Measurements from ENCODE around the gene MYCT1.
"Not testable (repeated sequence)": the region's sequence is repeated elsewhere in the genome, so short reads cannot be mapped to it uniquely, and the experiment has no call there.

Gene MYCT1, protein sequence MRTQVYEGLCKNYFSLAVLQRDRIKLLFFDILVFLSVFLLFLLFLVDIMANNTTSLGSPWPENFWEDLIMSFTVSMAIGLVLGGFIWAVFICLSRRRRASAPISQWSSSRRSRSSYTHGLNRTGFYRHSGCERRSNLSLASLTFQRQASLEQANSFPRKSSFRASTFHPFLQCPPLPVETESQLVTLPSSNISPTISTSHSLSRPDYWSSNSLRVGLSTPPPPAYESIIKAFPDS

GRCh38 chr6:152697634-152698033 is at the start of gene MYCT1:
Gene MYCT1 (plus strand): TSS chr6:152697897. CDS start chr6:152697903, 6 bp downstream.
- in situ Hi-C loops (cut with MboI; ENCODE audit: low pct_unique_long_range_greater_than_20kb, low sequenced_read_pairs) = no loop called here
- DNase-seq = no peak

DNA sequence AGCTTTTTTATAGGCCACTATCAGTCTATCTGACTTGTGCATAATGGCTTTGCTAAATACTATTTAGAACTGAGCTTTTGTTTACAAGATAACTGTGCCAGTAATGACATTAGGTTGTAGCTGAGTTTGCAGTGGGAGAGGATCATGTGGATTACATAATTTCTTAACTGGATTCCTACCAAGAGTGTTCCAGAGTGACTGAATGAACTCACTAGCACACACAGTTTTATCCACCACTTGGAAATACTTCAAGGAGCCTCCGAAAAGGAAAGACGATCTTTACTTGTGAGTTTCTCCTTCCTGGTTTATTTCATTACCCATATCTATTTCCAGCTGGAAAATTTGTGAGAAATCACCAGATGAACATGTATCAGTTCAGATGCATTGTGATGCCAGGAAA is 49.6 kb upstream of the MYCT1 start:
- in situ Hi-C loops (cut with MboI; ENCODE audit: low pct_unique_long_range_greater_than_20kb, low sequenced_read_pairs) = no loop called here
- DNase-seq = no peak

DNA sequence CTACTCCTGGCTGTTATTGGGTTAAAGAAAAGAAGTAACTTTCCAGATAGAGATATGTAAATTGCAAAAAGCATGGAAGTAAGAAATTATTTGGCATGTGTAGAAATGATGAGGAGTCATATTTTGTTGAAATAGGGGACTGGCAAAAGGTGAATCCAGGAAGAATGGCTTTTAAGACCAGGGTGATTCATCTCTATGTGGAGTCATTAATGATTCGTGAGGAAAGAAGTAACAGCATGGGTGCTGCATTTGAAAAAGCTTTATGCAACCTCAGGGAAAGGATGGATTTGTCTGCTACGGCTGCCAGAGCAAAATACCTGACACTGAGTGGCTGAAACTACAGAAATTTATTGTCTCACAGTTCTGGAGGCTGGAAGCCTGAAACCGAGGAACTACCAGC is 45.7 kb upstream of the MYCT1 start:
- in situ Hi-C loops (cut with MboI; ENCODE audit: low pct_unique_long_range_greater_than_20kb, low sequenced_read_pairs) = no loop called here
- no peak for DNase-seq

GRCh38 chr6:152661776-152662175 is 35.9 kb upstream of the MYCT1 start:
- no peak for DNase-seq
- in situ Hi-C loops (cut with MboI; ENCODE audit: low pct_unique_long_range_greater_than_20kb, low sequenced_read_pairs) = no loop called here

DNA sequence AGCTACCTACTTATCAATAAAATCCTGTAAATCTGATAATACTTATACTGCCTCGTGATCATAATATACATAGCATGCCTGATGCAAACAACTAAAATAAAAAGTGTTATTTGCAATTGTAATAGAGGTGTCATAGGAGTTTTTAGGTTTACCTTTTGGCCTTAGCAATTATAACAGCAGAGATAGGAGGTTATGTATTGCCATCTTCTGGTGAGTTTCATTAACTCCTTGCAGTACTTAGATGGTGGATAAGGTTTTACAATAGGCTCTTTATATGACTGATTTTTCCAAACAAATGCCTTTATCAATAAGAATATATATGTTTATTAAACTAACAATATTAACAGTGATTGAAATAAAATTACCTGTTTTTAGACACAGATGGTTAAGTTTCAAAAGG is 27.8 kb upstream of the MYCT1 start:
- in situ Hi-C loops (cut with MboI; ENCODE audit: low pct_unique_long_range_greater_than_20kb, low sequenced_read_pairs) = no loop called here
- DNase-seq = peak; percentile 16

DNA sequence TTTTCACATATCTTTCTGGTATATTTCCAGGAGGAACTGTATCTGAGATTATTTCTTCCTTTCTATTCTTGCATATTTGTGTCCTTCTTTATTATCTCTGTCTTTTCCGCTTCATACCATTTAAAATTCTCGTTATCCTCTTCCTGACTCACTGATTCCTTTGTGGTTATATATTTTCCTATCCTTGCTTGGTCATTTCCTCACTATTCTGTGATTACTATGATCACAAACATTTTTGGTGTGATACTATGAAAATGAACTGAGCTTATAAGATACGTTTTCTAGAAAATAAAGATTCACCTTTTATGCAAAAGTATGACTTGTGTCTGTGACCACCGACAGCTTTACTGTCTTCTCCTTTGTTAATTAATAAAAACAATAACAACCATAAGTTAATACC is 26.5 kb upstream of the MYCT1 start:
- in situ Hi-C loops (cut with MboI; ENCODE audit: low pct_unique_long_range_greater_than_20kb, low sequenced_read_pairs) = no loop called here
- no peak for DNase-seq

- in situ Hi-C loops (cut with MboI; ENCODE audit: low pct_unique_long_range_greater_than_20kb, low sequenced_read_pairs) = no loop called here
- DNase-seq = no peak
Measured at GRCh38 chr6:152673236-152673635, 24.5 kb upstream of the MYCT1 start.

GRCh38 chr6:152680151-152680550 is 17.5 kb upstream of the MYCT1 start:
- in situ Hi-C loops (cut with MboI; ENCODE audit: low pct_unique_long_range_greater_than_20kb, low sequenced_read_pairs) = no loop called here
- DNase-seq = no peak

GRCh38 chr6:152680879-152681517 is 16.7 kb upstream of the MYCT1 start:
- DNase-seq = no peak
- in situ Hi-C loops (cut with MboI; ENCODE audit: low pct_unique_long_range_greater_than_20kb, low sequenced_read_pairs) = no loop called here

- in situ Hi-C loops (cut with MboI; ENCODE audit: low pct_unique_long_range_greater_than_20kb, low sequenced_read_pairs) = no loop called here
- DNase-seq = no peak
Measured at GRCh38 chr6:152682141-152682540, 15.6 kb upstream of the MYCT1 start.

DNA sequence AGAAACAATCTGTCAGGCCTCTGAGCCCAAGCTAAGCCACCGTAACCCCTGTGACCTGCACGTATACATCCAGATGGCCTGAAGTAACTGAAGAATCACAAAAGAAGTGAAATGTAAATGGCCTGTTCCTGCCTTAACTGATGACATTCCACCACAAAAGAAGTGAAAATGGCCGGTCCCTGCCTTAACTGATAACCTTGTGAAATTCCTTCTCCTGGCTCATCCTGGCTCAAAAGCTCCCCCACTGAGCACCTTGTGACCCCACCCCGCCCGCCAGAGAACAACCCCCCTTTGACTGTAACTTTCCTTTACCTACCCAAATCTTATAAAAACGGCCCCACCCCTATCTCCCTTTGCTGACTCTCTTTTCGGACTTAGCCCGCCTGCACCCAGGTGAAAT is 14.8 kb upstream of the MYCT1 start:
- in situ Hi-C loops (cut with MboI; ENCODE audit: low pct_unique_long_range_greater_than_20kb, low sequenced_read_pairs); DNase-seq: not testable (repeated sequence)

DNA sequence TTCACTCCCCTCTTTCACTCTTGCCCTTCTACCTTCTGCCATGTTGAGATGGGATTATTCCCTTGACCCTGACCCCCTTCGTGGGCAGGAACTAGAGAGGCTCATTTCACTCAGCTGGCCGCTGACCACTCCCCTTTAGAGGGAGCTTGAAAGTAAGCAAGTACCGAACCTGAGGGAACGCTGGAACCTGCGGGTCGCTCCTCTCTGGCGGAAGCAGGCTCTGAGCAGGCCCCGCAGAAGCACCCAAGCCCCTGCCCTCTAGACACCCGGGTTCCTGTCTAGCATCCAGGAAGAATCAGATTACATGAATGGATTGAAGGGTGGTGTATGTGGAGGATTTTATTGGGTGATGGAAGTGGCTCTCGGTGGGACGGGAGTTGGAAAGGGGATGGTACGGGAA is 11.9 kb upstream of the MYCT1 start:
- in situ Hi-C loops (cut with MboI; ENCODE audit: low pct_unique_long_range_greater_than_20kb, low sequenced_read_pairs) = no loop called here
- no peak for DNase-seq

- no peak for DNase-seq
- in situ Hi-C loops (cut with MboI; ENCODE audit: low pct_unique_long_range_greater_than_20kb, low sequenced_read_pairs) = no loop called here
Measured at GRCh38 chr6:152695372-152696045, 2.2 kb upstream of the MYCT1 start.

- in situ Hi-C loops (cut with MboI; ENCODE audit: low pct_unique_long_range_greater_than_20kb, low sequenced_read_pairs) = no loop called here
- DNase-seq = no peak
Measured at GRCh38 chr6:152696522-152696921, 1.2 kb upstream of the MYCT1 start.

GRCh38 chr6:152698692-152699091 is 995 bp downstream of the MYCT1 start:
- in situ Hi-C loops (cut with MboI; ENCODE audit: low pct_unique_long_range_greater_than_20kb, low sequenced_read_pairs) = no loop called here
- DNase-seq = no peak

DNA sequence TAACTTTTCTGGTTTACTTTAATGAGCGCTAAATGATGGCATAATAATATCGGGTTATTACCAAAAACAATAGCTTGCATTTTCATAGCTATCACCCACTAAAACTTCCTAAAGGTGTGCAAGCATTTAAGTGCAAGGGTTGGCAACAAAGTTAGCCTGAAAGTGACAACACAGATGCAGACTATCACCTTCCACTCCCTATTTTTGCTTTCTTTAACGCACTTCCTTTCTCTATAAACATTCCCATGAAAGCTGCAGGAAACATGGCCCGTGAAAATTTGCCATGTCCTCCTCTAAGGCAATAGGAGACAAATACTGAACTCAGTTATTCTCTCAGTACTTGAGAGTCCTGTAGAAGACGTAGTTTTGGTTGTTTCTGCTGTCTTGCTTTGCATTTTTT is 2.7 kb downstream of the MYCT1 start:
- in situ Hi-C loops (cut with MboI; ENCODE audit: low pct_unique_long_range_greater_than_20kb, low sequenced_read_pairs) = no loop called here
- no peak for DNase-seq

- in situ Hi-C loops (cut with MboI; ENCODE audit: low pct_unique_long_range_greater_than_20kb, low sequenced_read_pairs) = no loop called here
- DNase-seq = no peak
Measured at GRCh38 chr6:152701081-152701862, 3.6 kb downstream of the MYCT1 start.

DNA sequence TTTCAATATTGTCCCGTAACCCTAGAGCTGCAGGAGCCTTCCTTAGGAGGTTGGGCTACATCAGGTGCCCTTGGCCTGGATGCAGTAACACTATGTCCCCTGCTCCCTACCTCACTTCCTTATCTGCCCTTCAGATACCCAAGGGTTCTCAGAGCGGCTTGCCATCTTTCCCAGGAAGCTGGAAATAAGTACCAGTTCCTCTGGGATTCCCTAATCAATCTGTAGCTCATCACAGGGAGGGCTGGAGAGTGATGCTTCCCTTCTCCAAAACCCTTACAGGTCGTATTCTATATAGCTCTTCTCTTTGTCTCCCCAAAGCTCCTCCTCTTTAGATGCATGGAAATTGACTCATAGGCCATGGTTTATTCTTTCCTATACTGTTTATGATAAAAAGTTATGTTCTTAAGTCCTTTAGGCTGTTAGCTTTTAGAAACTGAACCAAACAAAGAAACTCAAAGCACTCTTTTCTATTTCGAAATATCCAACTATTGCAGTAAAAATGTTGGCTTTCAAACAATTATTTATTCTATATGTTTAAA is 4.2 kb downstream of the MYCT1 start:
- in situ Hi-C loops (cut with MboI; ENCODE audit: low pct_unique_long_range_greater_than_20kb, low sequenced_read_pairs) = no loop called here
- no peak for DNase-seq

- in situ Hi-C loops (cut with MboI; ENCODE audit: low pct_unique_long_range_greater_than_20kb, low sequenced_read_pairs) = not testable (repeated sequence)
Measured at GRCh38 chr6:152703750-152704149, 6.1 kb downstream of the MYCT1 start.

DNA sequence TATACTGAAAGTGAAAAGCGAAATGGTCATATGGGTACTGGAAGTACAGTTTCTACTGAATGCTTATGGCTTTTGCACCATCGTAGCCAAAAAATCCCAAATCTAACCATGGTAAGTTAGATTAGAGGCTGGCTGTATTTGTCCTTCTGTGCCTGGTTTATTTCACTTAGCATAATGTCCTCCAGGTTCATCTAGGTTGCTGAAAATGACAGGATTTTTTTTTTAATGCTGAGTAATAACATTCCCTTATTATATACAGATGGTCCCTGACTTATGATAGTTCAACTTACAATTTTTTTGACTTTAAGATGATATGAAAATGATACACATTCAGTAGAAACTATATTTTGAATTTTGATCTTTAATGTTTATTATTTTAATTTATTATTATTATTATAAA is 7.6 kb downstream of the MYCT1 start:
- in situ Hi-C loops (cut with MboI; ENCODE audit: low pct_unique_long_range_greater_than_20kb, low sequenced_read_pairs) = no loop called here
- no peak for DNase-seq

More at GRCh38 chr6:152703750-152704149, 6.1 kb downstream of the MYCT1 start:
- DNase-seq = not testable (repeated sequence)
